MG63 (cell line): Measurements from ENCODE around the gene CD74. TPM values are rescaled to one million over a fixed set of nuclear protein-coding genes. Genes with fewer than 3 reads are reported as not detected.
"Not testable (repeated sequence)": the region's sequence is repeated elsewhere in the genome, so short reads cannot be mapped to it uniquely, and the experiment has no call there.

Experiments
- DNase-seq: peaks from one replicate; pipeline ENCODE4 v3.0.0-alpha.2; 2020
- H3K27me3 ChIP-seq: fragments of 250-450 bp; sonication (Bioruptor Pico); 2 replicates; pipeline ENCODE4 v1.5.1; 2020; ENCODE audit warnings: mild to moderate bottlenecking, moderate library complexity
- H3K36me3 ChIP-seq: fragments of 250-450 bp; sonication (Bioruptor Pico); 2 replicates; pipeline ENCODE4 v1.5.1; 2020; ENCODE audit warnings: mild to moderate bottlenecking, moderate library complexity
- H3K4me3 ChIP-seq: fragments of 250-450 bp; sonication (Bioruptor Pico); 2 replicates; pipeline ENCODE4 v1.5.1; 2020; ENCODE audit warnings: mild to moderate bottlenecking, moderate library complexity
- H3K9me3 ChIP-seq: fragments of 250-450 bp; sonication (Bioruptor Pico); 2 replicates; pipeline ENCODE4 v1.5.1; 2020; ENCODE audit warnings: mild to moderate bottlenecking, moderate library complexity
- total RNA-seq: library from RNA; depleted of rRNA; stranded (reverse); fragments of >200 nt; shearing (Covaris generic); gene quantifications from 2 replicates; pipeline ENCODE4 v1.2.3, GENCODE V29; 2014; ENCODE audit warnings: low replicate concordance; rRNA removed

CD74 gene
- total RNA-seq, result not detected in 2 replicates

DNA sequence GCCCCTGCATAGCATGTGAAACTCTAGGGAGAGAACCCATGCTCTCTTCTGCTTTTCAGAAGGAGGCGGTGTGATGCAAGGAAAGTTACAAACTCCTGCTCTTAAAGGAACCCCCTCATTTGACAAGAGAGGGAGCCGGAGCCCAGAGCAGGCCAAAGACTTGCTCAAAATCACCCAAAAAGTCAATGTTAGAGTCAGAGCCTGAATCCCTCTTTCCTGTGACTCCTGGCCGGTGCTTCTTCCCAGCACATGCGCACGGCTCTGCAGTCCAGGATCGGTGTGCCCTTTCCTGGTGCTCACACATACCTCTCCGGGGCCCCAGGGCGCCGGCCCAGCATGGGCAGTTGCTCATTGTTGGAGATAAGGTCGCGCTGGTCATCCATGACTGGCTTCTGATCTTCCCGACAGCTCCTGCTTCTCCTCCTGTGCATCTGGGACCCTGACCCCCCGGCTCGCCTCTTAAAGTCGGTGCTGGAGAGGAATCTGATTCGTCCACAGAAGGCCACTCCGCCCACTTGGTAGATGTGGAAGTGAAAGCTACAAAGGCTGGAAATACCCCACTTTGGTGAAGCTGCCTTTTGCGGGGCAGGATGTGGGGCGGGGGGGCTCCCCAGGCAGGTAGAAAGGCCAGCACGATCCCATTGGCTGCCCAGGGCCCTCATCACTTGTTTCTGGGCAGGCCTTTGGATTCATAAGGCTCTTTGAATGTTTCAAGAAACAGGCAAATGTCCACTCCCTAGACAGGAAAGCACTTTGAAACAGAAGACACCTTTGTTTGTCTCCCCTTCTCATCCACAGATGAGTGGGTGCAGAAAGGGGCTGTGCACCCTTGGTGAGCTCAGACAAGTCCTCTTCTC is at the start of gene CD74:
Gene CD74, minus strand, starts transcription at position 592 of the 857 bp plus-strand sequence. Its CDS starts 161 bp downstream, at position 431.
- H3K9me3 ChIP-seq, result no peaks in the 10 kb centered on the region
- DNase-seq, result no peak
- no peak within 1 kb of the TSS for H3K4me3 ChIP-seq
- H3K27me3 ChIP-seq, result peaks cover 3% of the 10 kb centered on the region; the same call in 1 of the 2 replicates
- H3K36me3 ChIP-seq, result no peaks in the 10 kb centered on the region

GRCh38 chr5:150461231-150461630 is 48.5 kb upstream of the CD74 start:
- no peaks in the 10 kb centered on the region for H3K9me3 ChIP-seq
- DNase-seq, result no peak
- no peaks in the 10 kb centered on the region; the same call in 1 of the 2 replicates for H3K36me3 ChIP-seq
- H3K4me3 ChIP-seq, result no peak overlapping the region
- no peaks in the 10 kb centered on the region for H3K27me3 ChIP-seq

- Histone ChIP-seq H3K36me3 (no peaks in the 10 kb centered on the region; the same call in 1 of the 2 replicates), H3K4me3 (no peak overlapping the region), H3K9me3 (no peaks in the 10 kb centered on the region), H3K27me3 (no peaks in the 10 kb centered on the region)
- no peak for DNase-seq
Measured at GRCh38 chr5:150460781-150461180, 48.1 kb upstream of the CD74 start.

DNA sequence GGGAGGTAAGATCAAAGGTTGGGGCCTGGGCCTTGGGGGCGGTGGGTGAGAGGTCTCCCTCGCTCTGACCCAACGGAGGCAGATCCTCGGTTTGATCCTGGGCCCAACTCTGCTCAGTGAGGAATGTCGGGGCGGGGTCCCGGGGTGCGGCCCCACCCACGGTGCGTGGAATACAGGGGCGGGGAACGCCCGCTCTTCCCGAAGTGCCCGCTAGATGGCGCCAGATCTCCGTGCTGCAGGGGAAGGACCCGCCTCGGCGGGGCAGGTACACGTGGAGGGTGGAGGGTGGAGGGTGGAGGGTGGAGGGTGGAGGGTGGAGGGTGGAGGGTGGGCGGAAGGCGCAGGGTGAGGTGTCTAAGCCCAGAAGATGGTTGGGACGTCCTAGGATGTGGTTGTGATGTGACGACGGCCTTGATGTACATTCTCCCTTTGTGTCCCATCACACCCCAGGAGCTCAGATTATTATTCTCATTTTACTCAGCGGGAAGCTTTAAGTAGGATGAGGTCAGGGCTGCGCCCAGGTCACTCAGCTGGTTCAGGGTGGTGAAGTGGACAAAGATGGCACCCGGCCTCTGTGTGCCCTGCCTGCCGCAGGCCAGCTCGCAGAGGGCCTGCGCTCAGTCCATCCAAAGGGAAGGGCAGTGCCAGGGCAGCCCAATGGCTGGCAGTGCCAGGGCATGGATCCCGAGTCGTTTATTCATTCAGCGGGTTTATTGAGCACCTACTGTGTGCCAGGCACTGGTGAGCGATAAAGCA is 46.3 kb upstream of the CD74 start:
- Histone ChIP-seq H3K27me3 (no peaks in the 10 kb centered on the region), H3K9me3 (no peaks in the 10 kb centered on the region), H3K4me3 (no peak overlapping the region), H3K36me3 (no peaks in the 10 kb centered on the region; the same call in 1 of the 2 replicates)
- DNase-seq, result peak; percentile 90

GRCh38 chr5:150457562-150458240 is 45.0 kb upstream of the CD74 start:
- H3K9me3 ChIP-seq, result no peaks in the 10 kb centered on the region
- DNase-seq, result no peak
- H3K36me3 ChIP-seq, result no peaks in the 10 kb centered on the region; the same call in 1 of the 2 replicates
- H3K4me3 ChIP-seq, result no peak overlapping the region
- H3K27me3 ChIP-seq, result no peaks in the 10 kb centered on the region

DNA sequence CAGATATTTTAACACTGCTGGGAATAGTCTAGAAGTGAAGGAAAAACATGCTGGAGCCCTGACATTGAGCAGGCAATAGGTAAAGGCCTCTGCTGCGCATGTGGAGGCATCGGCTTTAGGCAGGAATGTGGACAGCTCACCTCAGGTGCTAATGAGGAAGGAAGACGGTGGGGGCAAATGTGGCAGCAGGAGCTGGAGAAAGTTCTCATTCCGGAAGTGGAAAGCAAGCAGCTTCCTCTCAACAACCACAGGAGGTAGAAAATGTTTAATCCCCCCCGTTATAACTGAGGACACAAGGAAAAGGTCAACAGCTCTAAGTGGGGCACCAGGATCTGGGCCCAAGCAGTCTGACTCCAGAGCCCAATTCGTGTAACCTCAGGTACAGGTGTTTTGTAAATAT is 44.4 kb upstream of the CD74 start:
- Histone ChIP-seq H3K4me3 (no peak overlapping the region), H3K27me3 (no peaks in the 10 kb centered on the region), H3K9me3 (no peaks in the 10 kb centered on the region), H3K36me3 (no peaks in the 10 kb centered on the region; the same call in 1 of the 2 replicates)
- no peak for DNase-seq

- no peak overlapping the region for H3K4me3 ChIP-seq
- peaks cover 7% of the 10 kb centered on the region for H3K9me3 ChIP-seq
- no peak for DNase-seq
- peaks cover 4% of the 10 kb centered on the region; the same call in 1 of the 2 replicates for H3K36me3 ChIP-seq
- H3K27me3 ChIP-seq, result no peaks in the 10 kb centered on the region
Measured at GRCh38 chr5:150454492-150455229, 42.0 kb upstream of the CD74 start.

- H3K9me3 ChIP-seq, H3K4me3 ChIP-seq, H3K36me3 ChIP-seq, H3K27me3 ChIP-seq, DNase-seq: not testable (repeated sequence)
Measured at GRCh38 chr5:150454027-150454426, 41.3 kb upstream of the CD74 start.

DNA sequence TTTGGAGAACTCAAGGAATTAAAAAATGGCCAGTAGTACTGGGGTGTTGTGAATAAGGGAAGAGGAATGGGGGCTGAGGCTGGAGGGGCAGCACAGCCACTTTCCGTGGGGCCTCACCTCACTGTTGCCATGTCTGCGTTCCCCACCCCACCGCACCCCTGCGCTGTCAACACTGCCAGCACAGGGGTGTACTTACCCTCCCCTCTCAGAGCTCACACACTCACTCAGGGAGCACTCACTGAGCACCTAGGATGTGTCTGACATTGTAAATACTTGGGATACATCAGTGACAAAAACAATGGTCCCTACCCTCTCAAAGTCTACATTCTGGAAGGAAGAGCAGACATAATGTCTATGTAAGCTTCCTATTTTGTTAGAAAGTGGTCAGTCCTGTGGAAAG is 40.2 kb upstream of the CD74 start:
- Histone ChIP-seq H3K4me3 (no peak overlapping the region), H3K9me3 (peaks cover 7% of the 10 kb centered on the region)
- no peak for DNase-seq

DNA sequence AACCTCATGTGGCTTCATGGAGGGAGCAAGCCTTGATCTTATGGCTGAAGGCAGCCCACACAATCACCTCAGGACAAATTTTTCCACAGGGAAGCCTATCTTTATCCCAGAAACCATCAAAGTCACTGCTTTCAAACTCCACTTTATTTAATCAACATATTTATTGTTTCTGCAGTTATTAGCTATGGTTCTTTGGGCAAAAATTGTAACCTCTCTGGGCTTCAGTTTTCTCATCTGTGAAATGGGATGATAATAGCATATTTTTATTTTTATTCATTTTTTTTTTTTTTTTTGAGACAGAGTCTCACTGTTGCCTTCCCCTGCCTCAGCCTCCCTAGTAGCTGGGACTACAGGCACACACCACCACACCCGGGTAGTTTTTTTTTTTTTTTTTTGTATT is 38.9 kb upstream of the CD74 start:
- H3K36me3 ChIP-seq, result peaks cover 31% of the 10 kb centered on the region
- DNase-seq, result no peak
- H3K9me3 ChIP-seq, result peaks cover 7% of the 10 kb centered on the region
- H3K4me3 ChIP-seq, result no peak overlapping the region
- H3K27me3 ChIP-seq, result no peaks in the 10 kb centered on the region

More for the DNA sequence above, 40.2 kb upstream of the CD74 start:
- Histone ChIP-seq H3K27me3 (no peaks in the 10 kb centered on the region), H3K36me3 (peaks cover 18% of the 10 kb centered on the region)

GRCh38 chr5:150449517-150450339 is 37.0 kb upstream of the CD74 start, which contains the start of gene RPS14:
RPS14 (minus strand) TSS chr5:150449739; CDS start chr5:150447733, 2,006 bp downstream.
- H3K9me3 ChIP-seq, result peaks cover 7% of the 10 kb centered on the region
- H3K27me3 ChIP-seq, result no peaks in the 10 kb centered on the region
- peaks cover 50% of the 10 kb centered on the region for H3K36me3 ChIP-seq
- DNase-seq, result peak; percentile 98
- peak within 1 kb of the TSS; percentile 91 for H3K4me3 ChIP-seq

DNA sequence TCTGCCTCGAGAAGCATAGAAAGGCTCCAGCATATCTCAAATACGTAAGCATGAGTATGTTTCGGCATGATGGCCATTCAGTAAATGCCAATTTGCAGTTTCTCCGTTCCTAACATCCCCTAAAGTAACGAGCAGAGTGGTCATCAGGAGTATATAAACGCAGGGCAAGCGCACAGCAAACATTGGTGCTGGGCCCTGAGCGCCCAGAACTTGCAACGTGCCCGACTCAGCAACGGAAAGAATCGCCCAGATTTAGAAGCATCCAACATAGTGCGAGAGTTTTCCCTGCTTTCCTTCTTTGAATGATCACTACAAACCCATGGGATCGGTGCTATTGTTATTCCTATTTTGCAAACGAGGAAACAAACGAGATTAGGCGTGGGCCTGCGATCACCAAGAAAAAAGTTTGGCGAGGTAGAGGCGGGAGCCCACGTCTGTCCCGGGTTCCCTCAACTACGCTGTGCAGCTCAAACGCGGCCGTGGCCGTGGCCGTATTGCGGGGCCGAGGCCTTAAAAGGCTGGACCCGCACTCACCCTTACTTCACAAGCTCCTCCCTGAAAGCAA is 36.3 kb upstream of the CD74 start:
- H3K4me3 ChIP-seq, result peak overlapping the region; percentile 91
- no peak for DNase-seq
- peaks cover 7% of the 10 kb centered on the region for H3K9me3 ChIP-seq
- no peaks in the 10 kb centered on the region for H3K27me3 ChIP-seq
- H3K36me3 ChIP-seq, result peaks cover 57% of the 10 kb centered on the region

DNA sequence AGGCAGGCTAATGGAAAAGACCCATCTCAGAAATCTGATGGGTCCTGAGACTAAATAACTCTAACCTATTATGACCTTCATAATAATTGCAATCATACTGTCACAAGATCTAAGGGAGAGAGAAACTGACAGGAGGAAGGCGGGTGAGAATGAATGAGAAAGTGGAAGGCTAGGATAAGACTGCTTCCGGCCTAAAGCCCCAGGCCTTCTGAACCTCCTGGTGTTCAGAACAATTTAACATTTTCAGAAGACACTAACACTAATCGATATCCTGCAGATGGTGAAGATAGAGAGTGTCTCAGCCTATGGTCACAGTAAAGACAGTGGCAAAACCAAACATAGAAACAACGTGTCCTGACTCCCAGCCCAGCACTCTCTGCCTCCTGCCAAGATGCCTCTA is 35.6 kb upstream of the CD74 start:
- H3K27me3 ChIP-seq, result no peaks in the 10 kb centered on the region
- H3K4me3 ChIP-seq, result peak overlapping the region; percentile 91
- DNase-seq, result no peak
- peaks cover 7% of the 10 kb centered on the region for H3K9me3 ChIP-seq
- peaks cover 64% of the 10 kb centered on the region for H3K36me3 ChIP-seq

- no peaks in the 10 kb centered on the region for H3K27me3 ChIP-seq
- no peak for DNase-seq
- H3K36me3 ChIP-seq, result peaks cover 66% of the 10 kb centered on the region
- H3K9me3 ChIP-seq, result peaks cover 7% of the 10 kb centered on the region
- H3K4me3 ChIP-seq, result peak overlapping the region; percentile 91
Measured at GRCh38 chr5:150447188-150447587, 34.5 kb upstream of the CD74 start.

GRCh38 chr5:150446583-150446982 is 33.9 kb upstream of the CD74 start:
- peaks cover 7% of the 10 kb centered on the region for H3K9me3 ChIP-seq
- DNase-seq, result no peak
- peak overlapping the region; percentile 91; the same call in 1 of the 2 replicates for H3K4me3 ChIP-seq
- no peaks in the 10 kb centered on the region for H3K27me3 ChIP-seq
- peaks cover 66% of the 10 kb centered on the region for H3K36me3 ChIP-seq
